SK-N-SH treated with all-trans-retinoic acid at 6 μM for 48 hours (cell line): ENCODE results near the gene PRSS56.

Source experiments
- ATAC-seq: fragments of 200-7000 bp; cut with Tn5 transposase; 3 replicates; pipeline ENCODE4 v1.9.1; 2020; ENCODE audit warnings: mild to moderate bottlenecking, moderate library complexity
- ARNTL ChIP-seq: fragments of 450-650 bp; formaldehyde crosslinking; IDR thresholded peaks from 2 replicates; pipeline ENCODE4 v1.5.0; 2020; ENCODE audit warnings: low read depth, mild to moderate bottlenecking, moderate library complexity, borderline replicate concordance
- GLIS3 ChIP-seq: fragments of 250-450 bp; sonication (Bioruptor Pico); IDR thresholded peaks from 2 replicates; pipeline ENCODE4 v1.5.0; 2020; ENCODE audit warnings: mild to moderate bottlenecking, moderate library complexity
- ISL1 ChIP-seq: fragments of 250-450 bp; sonication (Bioruptor Pico); IDR thresholded peaks from 2 replicates; pipeline ENCODE4 v2.1.2; 2022; ENCODE audit warnings: mild to moderate bottlenecking, moderate library complexity
- PPARA ChIP-seq: fragments of 250-450 bp; sonication (Bioruptor Pico); IDR thresholded peaks from 2 replicates; pipeline ENCODE4 v1.5.0; 2020; ENCODE audit warnings: mild to moderate bottlenecking, borderline replicate concordance
- SNAI2 ChIP-seq: fragments of 250-450 bp; sonication (Bioruptor Pico); IDR thresholded peaks from 2 replicates; pipeline ENCODE4 v1.5.0; 2020; ENCODE audit warnings: mild to moderate bottlenecking, moderate library complexity
- TCF4 ChIP-seq: fragments of 250-450 bp; sonication (Bioruptor Pico); IDR thresholded peaks from 2 replicates; pipeline ENCODE4 v1.8.0; 2021; ENCODE audit warnings: mild to moderate bottlenecking, moderate library complexity, borderline replicate concordance
- TOX ChIP-seq: fragments of 250-450 bp; sonication (Bioruptor Pico); IDR thresholded peaks from 2 replicates; pipeline ENCODE4 v1.8.0; 2021; ENCODE audit warnings: mild to moderate bottlenecking, moderate library complexity, borderline replicate concordance
- ZC3H10 ChIP-seq: fragments of 250-450 bp; sonication (Bioruptor Pico); IDR thresholded peaks from 2 replicates; pipeline ENCODE4 v1.5.1; 2021; ENCODE audit warnings: mild to moderate bottlenecking, moderate library complexity
- ZFP3 ChIP-seq: fragments of 250-450 bp; sonication (Bioruptor Pico); IDR thresholded peaks from 2 replicates; pipeline ENCODE4 v1.5.0; 2020; ENCODE audit warnings: mild to moderate bottlenecking, moderate library complexity
- ZFP30 ChIP-seq: fragments of 450-650 bp; formaldehyde crosslinking; IDR thresholded peaks from 2 replicates; pipeline ENCODE4 v1.5.0; 2022; ENCODE audit warnings: mild to moderate bottlenecking, moderate library complexity
- ZNF565 ChIP-seq: fragments of 450-650 bp; formaldehyde crosslinking; conservative IDR thresholded peaks from 2 replicates; pipeline ENCODE4 v1.5.0; 2020; ENCODE audit warnings: low read depth, mild to moderate bottlenecking, moderate library complexity
- ZNF70 ChIP-seq: fragments of 450-650 bp; formaldehyde crosslinking; IDR thresholded peaks from 2 replicates; pipeline ENCODE4 v1.5.0; 2020; ENCODE audit warnings: mild to moderate bottlenecking, moderate library complexity
- ZNF8 ChIP-seq: fragments of 450-650 bp; formaldehyde crosslinking; IDR thresholded peaks from 2 replicates; pipeline ENCODE4 v1.5.0; 2020; ENCODE audit warnings: mild to moderate bottlenecking, moderate library complexity
- TF ChIP-seq, protein P1 (sequence below): fragments of 250-450 bp; sonication (Bioruptor Pico); IDR thresholded peaks from 2 replicates; pipeline ENCODE4 v1.5.1; 2021; ENCODE audit warnings: mild to moderate bottlenecking, moderate library complexity
- TF ChIP-seq, protein P2 (sequence below): fragments of 250-450 bp; sonication (Bioruptor Pico); IDR thresholded peaks from 2 replicates; pipeline ENCODE4 v1.8.0; 2021; ENCODE audit warnings: low read depth, mild to moderate bottlenecking, moderate library complexity, borderline replicate concordance
- TF ChIP-seq, protein P3 (sequence below): fragments of 250-450 bp; sonication (Bioruptor Pico); IDR thresholded peaks from 2 replicates; pipeline ENCODE4 v1.5.0; 2020; ENCODE audit warnings: mild to moderate bottlenecking, moderate library complexity
- TF ChIP-seq, protein P4 (sequence below): fragments of 250-450 bp; sonication (Bioruptor Pico); IDR thresholded peaks from 2 replicates; pipeline ENCODE4 v1.8.0; 2020; ENCODE audit warnings: mild to moderate bottlenecking, moderate library complexity, borderline replicate concordance

The PRSS56 gene

DNA sequence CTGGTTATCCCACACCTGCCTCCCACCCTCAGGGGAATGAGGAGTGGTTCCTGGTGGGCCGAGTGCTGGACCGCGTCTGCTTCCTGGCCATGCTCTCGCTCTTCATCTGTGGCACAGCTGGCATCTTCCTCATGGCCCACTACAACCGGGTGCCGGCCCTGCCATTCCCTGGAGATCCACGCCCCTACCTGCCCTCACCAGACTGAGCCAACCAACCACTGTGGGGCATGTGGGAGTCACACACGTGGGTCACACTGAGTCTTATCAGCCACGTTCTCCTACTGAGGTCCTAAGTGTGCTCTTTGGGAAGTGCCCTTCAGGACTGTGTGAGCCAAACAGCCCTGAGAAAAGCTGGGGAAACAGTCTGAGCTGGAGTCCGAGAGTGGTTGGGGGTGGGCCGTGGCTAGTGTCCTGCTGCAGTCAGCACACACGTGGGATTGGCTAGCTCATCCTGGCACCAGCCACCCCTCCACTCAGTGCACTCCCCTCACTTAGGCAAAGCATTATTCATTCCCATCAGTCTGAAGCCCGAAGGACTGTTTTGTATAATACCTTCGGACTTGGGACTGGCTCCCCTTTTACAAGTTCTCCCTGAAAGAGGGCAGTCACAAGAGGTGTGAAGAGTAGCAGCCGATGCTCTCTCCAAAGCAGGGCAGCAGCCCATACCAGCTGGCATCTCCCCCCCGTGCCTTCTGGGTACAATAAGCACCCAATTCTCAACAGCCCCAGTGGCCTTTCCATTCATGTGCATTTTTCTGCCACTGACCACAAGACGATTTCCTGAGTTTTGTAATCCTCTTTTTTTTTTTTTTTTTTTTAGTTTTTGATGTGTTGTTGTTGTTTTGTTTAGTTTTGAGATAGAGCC lies 25.6 kb downstream of the PRSS56 start:
- ATAC-seq = no peak
- TF ChIP-seq ISL1 (CRISPR knock-in tag) (no peak), ZC3H10 (CRISPR knock-in tag) (no peak), GLIS3 (CRISPR knock-in tag) (no peak), ZNF70 (no peak), ZNF565 (CRISPR knock-in tag) (no peak), ARNTL (no peak), ZFP3 (CRISPR knock-in tag) (no peak), ZFP30 (CRISPR knock-in tag) (no peak)
- TF ChIP-seq, protein P1, sequence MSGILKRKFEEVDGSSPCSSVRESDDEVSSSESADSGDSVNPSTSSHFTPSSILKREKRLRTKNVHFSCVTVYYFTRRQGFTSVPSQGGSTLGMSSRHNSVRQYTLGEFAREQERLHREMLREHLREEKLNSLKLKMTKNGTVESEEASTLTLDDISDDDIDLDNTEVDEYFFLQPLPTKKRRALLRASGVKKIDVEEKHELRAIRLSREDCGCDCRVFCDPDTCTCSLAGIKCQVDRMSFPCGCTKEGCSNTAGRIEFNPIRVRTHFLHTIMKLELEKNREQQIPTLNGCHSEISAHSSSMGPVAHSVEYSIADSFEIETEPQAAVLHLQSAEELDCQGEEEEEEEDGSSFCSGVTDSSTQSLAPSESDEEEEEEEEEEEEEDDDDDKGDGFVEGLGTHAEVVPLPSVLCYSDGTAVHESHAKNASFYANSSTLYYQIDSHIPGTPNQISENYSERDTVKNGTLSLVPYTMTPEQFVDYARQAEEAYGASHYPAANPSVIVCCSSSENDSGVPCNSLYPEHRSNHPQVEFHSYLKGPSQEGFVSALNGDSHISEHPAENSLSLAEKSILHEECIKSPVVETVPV (CRISPR knock-in tag) = no peak

DNA sequence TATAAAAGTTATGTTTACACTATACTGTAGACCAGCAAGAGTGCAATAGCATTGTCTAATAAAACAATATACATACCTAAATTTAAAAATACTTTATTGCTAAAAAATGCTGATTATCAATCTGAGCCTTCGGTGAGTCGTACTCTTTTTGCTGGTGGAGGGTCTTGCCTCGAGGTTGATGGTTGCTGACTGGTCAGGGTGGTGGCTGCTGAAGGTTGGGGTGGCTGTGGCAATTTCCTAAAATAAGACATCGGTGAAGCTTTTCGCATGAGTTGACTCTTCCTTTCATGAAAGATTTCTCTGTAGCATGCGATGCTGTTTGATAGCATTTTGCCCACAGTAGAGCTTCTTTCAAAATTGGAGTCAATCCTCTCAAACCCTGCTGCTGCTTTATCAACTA lies 27.8 kb downstream of the PRSS56 start:
- no peak for ATAC-seq
- TF ChIP-seq, protein P2, sequence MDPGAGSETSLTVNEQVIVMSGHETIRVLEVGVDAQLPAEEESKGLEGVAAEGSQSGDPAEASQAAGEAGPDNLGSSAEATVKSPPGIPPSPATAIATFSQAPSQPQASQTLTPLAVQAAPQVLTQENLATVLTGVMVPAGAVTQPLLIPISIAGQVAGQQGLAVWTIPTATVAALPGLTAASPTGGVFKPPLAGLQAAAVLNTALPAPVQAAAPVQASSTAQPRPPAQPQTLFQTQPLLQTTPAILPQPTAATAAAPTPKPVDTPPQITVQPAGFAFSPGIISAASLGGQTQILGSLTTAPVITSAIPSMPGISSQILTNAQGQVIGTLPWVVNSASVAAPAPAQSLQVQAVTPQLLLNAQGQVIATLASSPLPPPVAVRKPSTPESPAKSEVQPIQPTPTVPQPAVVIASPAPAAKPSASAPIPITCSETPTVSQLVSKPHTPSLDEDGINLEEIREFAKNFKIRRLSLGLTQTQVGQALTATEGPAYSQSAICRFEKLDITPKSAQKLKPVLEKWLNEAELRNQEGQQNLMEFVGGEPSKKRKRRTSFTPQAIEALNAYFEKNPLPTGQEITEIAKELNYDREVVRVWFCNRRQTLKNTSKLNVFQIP (CRISPR knock-in tag) = no peak
- TF ChIP-seq TOX (CRISPR knock-in tag) = no peak
- no peak for TF ChIP-seq ZNF565 (CRISPR knock-in tag)
- TF ChIP-seq ZNF8 (CRISPR knock-in tag) = no peak
- TF ChIP-seq, protein P3, sequence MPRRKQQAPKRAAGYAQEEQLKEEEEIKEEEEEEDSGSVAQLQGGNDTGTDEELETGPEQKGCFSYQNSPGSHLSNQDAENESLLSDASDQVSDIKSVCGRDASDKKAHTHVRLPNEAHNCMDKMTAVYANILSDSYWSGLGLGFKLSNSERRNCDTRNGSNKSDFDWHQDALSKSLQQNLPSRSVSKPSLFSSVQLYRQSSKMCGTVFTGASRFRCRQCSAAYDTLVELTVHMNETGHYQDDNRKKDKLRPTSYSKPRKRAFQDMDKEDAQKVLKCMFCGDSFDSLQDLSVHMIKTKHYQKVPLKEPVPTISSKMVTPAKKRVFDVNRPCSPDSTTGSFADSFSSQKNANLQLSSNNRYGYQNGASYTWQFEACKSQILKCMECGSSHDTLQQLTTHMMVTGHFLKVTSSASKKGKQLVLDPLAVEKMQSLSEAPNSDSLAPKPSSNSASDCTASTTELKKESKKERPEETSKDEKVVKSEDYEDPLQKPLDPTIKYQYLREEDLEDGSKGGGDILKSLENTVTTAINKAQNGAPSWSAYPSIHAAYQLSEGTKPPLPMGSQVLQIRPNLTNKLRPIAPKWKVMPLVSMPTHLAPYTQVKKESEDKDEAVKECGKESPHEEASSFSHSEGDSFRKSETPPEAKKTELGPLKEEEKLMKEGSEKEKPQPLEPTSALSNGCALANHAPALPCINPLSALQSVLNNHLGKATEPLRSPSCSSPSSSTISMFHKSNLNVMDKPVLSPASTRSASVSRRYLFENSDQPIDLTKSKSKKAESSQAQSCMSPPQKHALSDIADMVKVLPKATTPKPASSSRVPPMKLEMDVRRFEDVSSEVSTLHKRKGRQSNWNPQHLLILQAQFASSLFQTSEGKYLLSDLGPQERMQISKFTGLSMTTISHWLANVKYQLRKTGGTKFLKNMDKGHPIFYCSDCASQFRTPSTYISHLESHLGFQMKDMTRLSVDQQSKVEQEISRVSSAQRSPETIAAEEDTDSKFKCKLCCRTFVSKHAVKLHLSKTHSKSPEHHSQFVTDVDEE (CRISPR knock-in tag) = no peak
- TF ChIP-seq PPARA (CRISPR knock-in tag) = no peak
- TF ChIP-seq ZNF70 = no peak
- no peak for TF ChIP-seq ZFP30 (CRISPR knock-in tag)
- TF ChIP-seq TCF4 = no peak
- TF ChIP-seq, protein P4, sequence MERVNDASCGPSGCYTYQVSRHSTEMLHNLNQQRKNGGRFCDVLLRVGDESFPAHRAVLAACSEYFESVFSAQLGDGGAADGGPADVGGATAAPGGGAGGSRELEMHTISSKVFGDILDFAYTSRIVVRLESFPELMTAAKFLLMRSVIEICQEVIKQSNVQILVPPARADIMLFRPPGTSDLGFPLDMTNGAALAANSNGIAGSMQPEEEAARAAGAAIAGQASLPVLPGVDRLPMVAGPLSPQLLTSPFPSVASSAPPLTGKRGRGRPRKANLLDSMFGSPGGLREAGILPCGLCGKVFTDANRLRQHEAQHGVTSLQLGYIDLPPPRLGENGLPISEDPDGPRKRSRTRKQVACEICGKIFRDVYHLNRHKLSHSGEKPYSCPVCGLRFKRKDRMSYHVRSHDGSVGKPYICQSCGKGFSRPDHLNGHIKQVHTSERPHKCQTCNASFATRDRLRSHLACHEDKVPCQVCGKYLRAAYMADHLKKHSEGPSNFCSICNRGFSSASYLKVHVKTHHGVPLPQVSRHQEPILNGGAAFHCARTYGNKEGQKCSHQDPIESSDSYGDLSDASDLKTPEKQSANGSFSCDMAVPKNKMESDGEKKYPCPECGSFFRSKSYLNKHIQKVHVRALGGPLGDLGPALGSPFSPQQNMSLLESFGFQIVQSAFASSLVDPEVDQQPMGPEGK = no peak
- TF ChIP-seq ARNTL = no peak
- no peak for TF ChIP-seq GLIS3 (CRISPR knock-in tag)

DNA sequence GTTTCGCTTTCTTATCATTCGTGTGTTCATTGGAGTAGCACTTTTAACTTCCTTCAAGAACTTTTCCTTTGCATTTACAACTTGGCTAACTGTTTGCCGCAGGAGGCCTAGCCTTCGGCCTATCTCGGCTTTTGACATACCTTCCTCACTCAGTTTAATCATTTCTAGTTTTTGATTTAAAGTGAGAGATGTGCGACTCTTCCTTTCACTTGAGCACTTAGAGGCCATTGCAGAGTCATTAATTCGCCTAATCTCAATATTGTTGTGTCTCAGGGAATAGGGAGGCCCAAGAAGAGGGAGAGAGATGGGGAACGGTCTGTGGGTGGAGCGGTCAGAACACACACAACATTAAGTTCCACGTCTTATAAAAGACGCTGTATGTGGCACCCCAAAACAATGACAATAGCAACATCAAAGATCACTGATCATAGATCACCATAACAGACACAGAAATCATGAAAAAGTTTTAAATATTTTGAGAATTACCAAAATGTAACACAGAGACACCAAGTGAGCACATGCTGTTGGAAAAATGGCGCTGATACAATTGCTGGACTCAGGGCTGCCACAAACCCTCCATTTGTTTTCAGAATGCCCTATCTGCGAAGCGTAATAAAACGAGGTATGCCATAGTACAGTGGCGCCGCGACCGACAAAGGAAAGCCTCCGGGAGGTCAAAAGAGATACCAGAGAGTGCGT lies 29.6 kb downstream of the PRSS56 start:
- TF ChIP-seq SNAI2 (CRISPR knock-in tag) (0 out of 2 replicates have a peak, but pooled peaks have one; percentile 13), ZNF8 (CRISPR knock-in tag) (peak; percentile 77; the same call in 1 of the 2 replicates), TCF4 (no peak)
- TF ChIP-seq, all 23 proteins: peak for 2
- ATAC-seq = peak; percentile 40
